ENCODE measurements around the gene PRDM16.
"Not testable (repeated sequence)": the region's sequence is repeated elsewhere in the genome, so short reads cannot be mapped to it uniquely, and the experiment has no call there.

PRDM16 gene

DNA sequence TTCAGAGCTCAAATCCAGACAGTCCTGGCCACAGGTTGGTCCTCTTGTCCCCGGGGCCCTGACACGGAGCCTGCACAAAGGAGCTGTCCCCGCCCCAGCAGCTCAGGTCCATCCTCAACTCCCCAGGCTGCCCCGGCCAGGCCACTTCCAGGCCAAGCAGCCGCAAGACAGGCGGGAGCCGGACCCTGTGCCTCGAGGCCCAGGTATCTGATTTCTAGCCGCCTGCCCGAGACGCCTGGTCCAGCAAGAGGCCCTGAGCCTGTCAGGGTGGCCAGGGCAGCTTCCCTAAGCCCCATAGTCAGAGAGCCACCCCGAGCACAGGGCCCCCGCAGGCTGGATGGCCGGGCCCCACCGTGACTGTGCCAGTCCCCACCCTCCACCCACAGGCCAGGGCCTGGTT is 165.3 kb downstream of the PRDM16 start:
- no peaks in the 10 kb centered on the region for H3K9me3 ChIP-seq (ENCODE audit: low read length)
- H3K4me1 ChIP-seq (ENCODE audit: insufficient read depth, low read length), result no peaks in the 10 kb centered on the region
- H3K4me3 ChIP-seq (ENCODE audit: low read length), result no peak overlapping the region
- no peak overlapping the region for H2AFZ ChIP-seq (ENCODE audit: low read depth, low read length)
- peaks cover 62% of the 10 kb centered on the region for H3K27me3 ChIP-seq (ENCODE audit: insufficient read depth, low read length)
- no peaks in the 10 kb centered on the region for H3K36me3 ChIP-seq (ENCODE audit: insufficient read depth, low read length)

DNA sequence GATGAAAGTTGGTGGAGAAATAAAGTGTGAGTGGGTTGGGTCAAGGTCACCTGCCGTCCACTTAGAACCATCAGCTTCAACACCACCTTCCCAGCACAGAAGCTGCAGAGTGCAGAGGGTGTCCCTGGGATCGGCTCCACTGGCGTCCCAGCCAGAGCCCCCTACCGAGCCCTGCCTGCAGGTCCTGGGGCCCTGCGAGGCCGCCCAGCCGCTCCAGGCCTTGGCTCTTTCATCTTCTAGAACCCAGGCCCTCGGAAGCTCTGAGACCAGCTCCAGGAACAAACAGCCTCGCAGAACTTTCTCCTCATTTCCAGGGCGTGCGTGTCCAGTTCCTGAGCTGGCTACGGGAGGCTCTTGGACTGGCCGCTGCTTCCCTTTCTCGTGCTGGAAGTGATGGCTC is 166.0 kb downstream of the PRDM16 start:
- no peak overlapping the region for H2AFZ ChIP-seq (ENCODE audit: low read depth, low read length)
- H3K4me1 ChIP-seq (ENCODE audit: insufficient read depth, low read length), result no peaks in the 10 kb centered on the region
- H3K27me3 ChIP-seq (ENCODE audit: insufficient read depth, low read length), result peaks cover 57% of the 10 kb centered on the region
- H3K9me3 ChIP-seq (ENCODE audit: low read length), result no peaks in the 10 kb centered on the region
- H3K36me3 ChIP-seq (ENCODE audit: insufficient read depth, low read length), result no peaks in the 10 kb centered on the region
- H3K4me3 ChIP-seq (ENCODE audit: low read length), result no peak overlapping the region

DNA sequence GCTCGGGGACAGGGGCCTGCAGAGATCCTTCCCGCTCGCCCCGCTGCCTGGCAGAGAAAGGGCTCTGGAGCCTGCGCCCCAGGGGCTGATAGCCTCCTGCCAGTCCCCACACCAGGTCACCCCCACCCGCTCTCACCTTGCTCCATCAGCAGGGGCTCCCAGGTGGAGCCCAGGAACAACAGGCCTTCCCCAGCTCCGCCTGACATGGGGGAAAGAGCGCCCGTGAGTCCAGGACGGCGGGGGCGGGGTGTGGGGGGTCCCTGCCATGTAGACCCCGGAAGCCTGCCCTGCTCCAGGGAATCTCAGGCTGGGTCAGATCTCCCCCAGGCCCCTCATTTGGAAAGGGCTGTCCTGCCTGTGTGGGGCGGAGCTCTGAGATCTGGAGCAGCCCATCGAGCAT is 166.5 kb downstream of the PRDM16 start:
- Histone ChIP-seq H3K36me3 (ENCODE audit: insufficient read depth, low read length) (no peaks in the 10 kb centered on the region), H3K4me1 (ENCODE audit: insufficient read depth, low read length) (no peaks in the 10 kb centered on the region), H3K27me3 (ENCODE audit: insufficient read depth, low read length) (peaks cover 52% of the 10 kb centered on the region), H3K9me3 (ENCODE audit: low read length) (no peaks in the 10 kb centered on the region), H2AFZ (ENCODE audit: low read depth, low read length) (no peak overlapping the region), H3K4me3 (ENCODE audit: low read length) (no peak overlapping the region)

DNA sequence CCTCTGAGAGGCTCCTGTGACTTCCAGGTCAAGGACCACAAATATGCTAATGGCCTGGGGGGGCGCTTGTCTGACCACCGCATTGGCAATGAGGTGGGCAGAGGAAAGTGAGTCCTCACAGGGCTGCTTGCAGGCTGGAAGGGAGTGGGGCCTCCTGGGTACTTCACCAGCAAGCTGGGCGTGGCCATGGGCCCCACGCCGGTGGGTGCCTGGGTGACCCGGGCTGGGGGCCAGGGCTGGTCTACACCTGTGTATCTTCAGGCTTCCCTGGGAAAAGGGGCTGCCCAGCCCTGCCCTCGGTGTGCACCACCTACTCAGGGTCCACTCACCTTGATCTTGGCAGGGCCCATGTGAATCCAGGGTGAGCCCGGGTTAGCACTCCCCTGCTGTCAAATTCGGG is 167.4 kb downstream of the PRDM16 start:
- Histone ChIP-seq H3K4me1 (ENCODE audit: insufficient read depth, low read length) (no peaks in the 10 kb centered on the region), H3K36me3 (ENCODE audit: insufficient read depth, low read length) (no peaks in the 10 kb centered on the region), H2AFZ (ENCODE audit: low read depth, low read length) (no peak overlapping the region), H3K9me3 (ENCODE audit: low read length) (no peaks in the 10 kb centered on the region), H3K4me3 (ENCODE audit: low read length) (no peak overlapping the region), H3K27me3 (ENCODE audit: insufficient read depth, low read length) (peaks cover 43% of the 10 kb centered on the region)

DNA sequence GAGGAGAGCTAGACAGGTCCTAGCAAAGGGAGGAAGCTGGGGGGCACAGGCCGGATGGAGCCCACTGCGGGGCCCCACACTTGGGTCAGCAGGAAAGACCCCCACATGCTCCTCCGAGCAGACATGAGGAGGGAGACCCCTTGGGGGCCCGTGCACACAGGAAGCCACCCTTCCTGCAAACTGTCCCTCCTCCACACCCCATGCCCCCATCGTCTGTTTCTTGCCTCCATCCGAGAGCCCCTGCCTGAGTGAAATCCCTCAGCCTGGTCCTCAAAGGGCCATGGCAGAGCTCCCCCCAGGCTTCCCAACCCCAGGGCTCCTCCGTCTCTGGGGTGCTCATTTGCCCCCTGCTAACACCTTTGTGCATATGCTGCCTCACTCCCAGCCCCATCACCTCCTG is 168.0 kb downstream of the PRDM16 start:
- H3K27me3 ChIP-seq (ENCODE audit: insufficient read depth, low read length), result peaks cover 43% of the 10 kb centered on the region
- H2AFZ ChIP-seq (ENCODE audit: low read depth, low read length), result no peak overlapping the region
- no peaks in the 10 kb centered on the region for H3K4me1 ChIP-seq (ENCODE audit: insufficient read depth, low read length)
- peaks cover 3% of the 10 kb centered on the region for H3K9me3 ChIP-seq (ENCODE audit: low read length)
- H3K36me3 ChIP-seq (ENCODE audit: insufficient read depth, low read length), result no peaks in the 10 kb centered on the region
- no peak overlapping the region for H3K4me3 ChIP-seq (ENCODE audit: low read length)

DNA sequence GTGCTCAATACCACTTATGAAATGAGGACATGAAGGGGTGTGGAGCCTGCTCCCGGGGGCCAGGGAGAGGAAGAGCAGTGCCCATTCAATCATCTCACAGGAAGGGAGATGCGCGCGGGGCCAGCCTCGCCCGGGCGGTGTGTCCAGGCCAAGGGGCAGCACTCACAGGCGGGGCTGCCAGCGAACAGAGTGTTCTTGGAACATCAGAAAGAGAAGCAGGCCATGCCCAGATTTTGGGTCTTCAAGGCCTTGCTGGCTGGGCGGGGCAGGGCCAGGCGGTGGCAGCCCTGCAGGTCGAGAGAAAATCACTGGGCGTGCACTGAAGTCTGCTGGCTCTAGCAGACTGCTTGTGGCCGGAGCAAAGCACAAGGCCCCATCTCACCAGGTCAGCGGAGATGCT is 168.6 kb downstream of the PRDM16 start:
- no peaks in the 10 kb centered on the region for H3K36me3 ChIP-seq (ENCODE audit: insufficient read depth, low read length)
- H3K27me3 ChIP-seq (ENCODE audit: insufficient read depth, low read length), result peaks cover 41% of the 10 kb centered on the region
- no peak overlapping the region for H3K4me3 ChIP-seq (ENCODE audit: low read length)
- H3K4me1 ChIP-seq (ENCODE audit: insufficient read depth, low read length), result no peaks in the 10 kb centered on the region
- H3K9me3 ChIP-seq (ENCODE audit: low read length), result peaks cover 5% of the 10 kb centered on the region
- no peak overlapping the region for H2AFZ ChIP-seq (ENCODE audit: low read depth, low read length)

DNA sequence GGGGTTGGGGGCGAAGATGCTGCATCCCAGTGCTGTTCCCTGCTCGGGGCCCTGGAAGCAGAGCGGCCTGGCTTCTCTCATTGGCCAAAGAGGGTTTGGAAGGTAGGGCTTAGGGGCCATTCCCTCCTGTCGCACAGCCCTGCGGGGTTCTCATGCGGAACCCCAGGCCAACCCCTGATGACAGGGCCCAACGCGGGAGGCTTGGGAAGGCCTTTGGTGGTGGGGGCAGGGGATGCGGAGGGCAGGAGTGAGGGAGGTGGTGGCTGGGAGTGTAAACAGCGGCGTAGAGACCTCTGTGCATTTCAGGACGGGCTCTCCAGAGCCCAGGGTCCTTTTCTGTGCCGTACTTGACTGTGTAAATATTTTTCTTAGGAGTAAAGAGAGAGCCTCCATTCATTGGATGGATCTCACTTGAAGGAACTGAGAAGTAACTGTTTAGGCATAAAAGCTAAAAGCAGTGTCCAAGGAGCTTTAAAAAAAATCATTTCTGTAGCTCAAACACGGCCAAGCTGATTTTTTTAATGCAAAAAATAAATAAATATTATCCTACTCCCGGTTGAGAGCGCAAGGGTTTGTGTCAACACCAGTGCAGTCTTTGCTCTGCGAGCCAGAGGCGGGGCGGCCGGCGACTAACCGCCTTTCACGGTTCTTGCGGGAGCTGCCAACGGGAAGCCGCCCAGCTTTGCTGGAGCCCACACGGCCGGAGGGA is 169.1 kb downstream of the PRDM16 start:
- peaks cover 40% of the 10 kb centered on the region for H3K27me3 ChIP-seq (ENCODE audit: insufficient read depth, low read length)
- no peaks in the 10 kb centered on the region for H3K4me1 ChIP-seq (ENCODE audit: insufficient read depth, low read length)
- H3K4me3 ChIP-seq (ENCODE audit: low read length), result no peak overlapping the region

DNA sequence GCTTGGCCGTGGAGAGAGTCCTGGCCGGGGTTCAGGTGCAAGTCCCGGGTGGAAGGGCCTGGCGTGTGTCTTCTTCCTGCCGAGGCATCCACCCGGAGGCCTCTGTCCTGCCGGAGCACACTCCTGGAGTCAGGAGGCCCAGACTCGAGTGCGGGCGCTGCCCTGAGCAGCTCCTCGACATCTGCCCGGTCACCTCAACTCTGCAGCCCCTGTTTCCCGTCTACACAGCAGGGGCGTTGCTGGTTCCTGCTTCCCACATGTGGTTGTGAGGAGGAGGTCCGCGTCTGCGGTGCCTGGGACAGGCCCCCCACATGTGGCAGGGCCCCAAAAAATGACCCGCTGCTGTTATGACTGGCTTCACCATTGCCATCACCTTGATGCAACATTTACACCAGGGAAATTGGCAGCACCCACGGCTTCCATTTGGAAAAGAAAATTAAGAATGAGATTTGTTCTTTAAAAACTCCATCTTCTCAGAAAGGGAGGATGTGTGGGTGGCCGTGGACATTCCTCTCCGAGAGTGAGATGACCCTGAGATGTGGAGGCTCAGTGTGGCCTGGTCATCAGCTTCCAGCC is 169.8 kb downstream of the PRDM16 start:
- H3K4me1 ChIP-seq (ENCODE audit: insufficient read depth, low read length), result no peaks in the 10 kb centered on the region
- H3K36me3 ChIP-seq (ENCODE audit: insufficient read depth, low read length), result no peaks in the 10 kb centered on the region
- H3K4me3 ChIP-seq (ENCODE audit: low read length), result no peak overlapping the region
- peaks cover 5% of the 10 kb centered on the region for H3K9me3 ChIP-seq (ENCODE audit: low read length)
- H2AFZ ChIP-seq (ENCODE audit: low read depth, low read length), result no peak overlapping the region
- H3K27me3 ChIP-seq (ENCODE audit: insufficient read depth, low read length), result peaks cover 39% of the 10 kb centered on the region

More for the DNA sequence above, 169.1 kb downstream of the PRDM16 start:
- H3K9me3 ChIP-seq (ENCODE audit: low read length), result peaks cover 5% of the 10 kb centered on the region
- H3K36me3 ChIP-seq (ENCODE audit: insufficient read depth, low read length), result no peaks in the 10 kb centered on the region
- H2AFZ ChIP-seq (ENCODE audit: low read depth, low read length), result no peak overlapping the region

DNA sequence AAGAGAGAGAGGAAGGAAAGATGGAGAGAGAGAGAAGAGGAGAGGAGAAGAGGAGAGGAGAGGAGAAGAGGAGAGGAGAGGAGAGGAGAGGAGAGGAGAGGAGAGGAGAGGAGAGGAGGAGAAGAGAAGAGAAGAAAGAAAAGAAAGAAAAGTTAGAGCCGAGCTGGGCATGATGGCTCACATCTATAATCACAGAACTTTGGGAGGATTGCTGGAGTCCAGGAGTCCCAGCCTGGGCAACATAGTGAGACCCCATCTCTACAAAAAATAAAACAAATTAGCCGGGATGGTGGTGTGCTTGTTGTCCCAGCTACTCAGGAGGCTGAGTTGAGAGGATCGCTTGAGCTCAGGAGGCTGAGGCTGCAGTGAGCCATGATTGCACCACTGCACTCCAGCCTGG is 171.0 kb downstream of the PRDM16 start:
- H3K27me3 ChIP-seq (ENCODE audit: insufficient read depth, low read length), result peaks cover 41% of the 10 kb centered on the region
- H3K4me3 ChIP-seq (ENCODE audit: low read length); H3K9me3 ChIP-seq (ENCODE audit: low read length); H3K36me3 ChIP-seq (ENCODE audit: insufficient read depth, low read length); H2AFZ ChIP-seq (ENCODE audit: low read depth, low read length); H3K4me1 ChIP-seq (ENCODE audit: insufficient read depth, low read length): not testable (repeated sequence)

DNA sequence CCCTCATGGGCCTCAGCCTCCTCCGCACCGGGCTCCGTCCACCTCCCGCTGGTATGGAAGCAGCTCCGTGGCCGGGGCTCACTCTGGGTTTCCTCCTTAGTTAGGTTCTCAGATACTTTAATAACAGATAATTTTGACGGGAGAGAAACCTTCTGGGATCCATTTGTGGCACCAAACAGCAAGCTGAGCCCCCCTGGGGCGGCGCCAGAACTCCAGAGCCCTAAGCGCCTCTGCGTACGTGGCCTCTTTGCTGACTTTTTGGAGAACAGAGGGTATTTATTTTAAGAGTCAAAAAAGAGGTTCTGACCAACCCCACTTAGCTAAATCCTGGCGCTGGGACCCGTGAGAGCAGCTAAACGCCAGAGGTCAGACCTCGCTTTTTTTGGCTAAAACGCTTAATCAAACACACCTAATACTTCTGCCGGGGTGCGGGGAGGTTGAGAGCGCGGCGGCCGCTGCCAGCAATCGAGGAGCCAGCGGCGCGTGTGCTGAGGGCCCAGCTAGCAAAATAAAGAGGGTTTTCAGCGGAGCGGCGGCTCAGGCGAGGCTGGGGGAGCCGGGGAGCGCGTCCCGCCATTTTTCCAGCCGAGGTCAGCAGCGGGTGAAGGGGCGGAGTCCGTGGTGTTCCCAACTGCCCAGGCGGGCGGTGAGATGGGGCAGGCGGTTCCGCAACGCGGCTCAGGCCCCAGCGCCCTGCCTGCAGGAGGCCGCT is 171.7 kb downstream of the PRDM16 start:
- no peak overlapping the region for H2AFZ ChIP-seq (ENCODE audit: low read depth, low read length)
- peaks cover 42% of the 10 kb centered on the region for H3K27me3 ChIP-seq (ENCODE audit: insufficient read depth, low read length)
- no peak overlapping the region for H3K4me3 ChIP-seq (ENCODE audit: low read length)
- H3K9me3 ChIP-seq (ENCODE audit: low read length), result peaks cover 5% of the 10 kb centered on the region
- no peaks in the 10 kb centered on the region for H3K36me3 ChIP-seq (ENCODE audit: insufficient read depth, low read length)
- no peaks in the 10 kb centered on the region for H3K4me1 ChIP-seq (ENCODE audit: insufficient read depth, low read length)

DNA sequence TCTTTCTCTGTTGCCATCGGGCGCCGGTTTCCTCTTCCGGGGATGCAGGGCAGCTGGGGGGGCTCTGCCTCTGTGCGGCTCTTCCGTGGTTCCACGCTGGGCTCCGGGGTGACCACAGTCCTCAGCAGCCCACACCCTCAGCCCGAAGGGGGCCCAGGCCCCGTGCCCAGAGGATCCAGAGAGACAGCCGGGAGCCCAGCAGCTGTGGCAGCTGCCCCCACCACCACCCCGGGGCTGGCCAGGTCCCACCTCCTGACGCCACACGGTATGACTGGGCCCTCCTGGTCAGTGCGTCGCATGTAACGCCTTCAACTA is 172.2 kb downstream of the PRDM16 start:
- H3K4me3 ChIP-seq (ENCODE audit: low read length), result no peak overlapping the region
- no peaks in the 10 kb centered on the region for H3K4me1 ChIP-seq (ENCODE audit: insufficient read depth, low read length)
- peaks cover 48% of the 10 kb centered on the region for H3K27me3 ChIP-seq (ENCODE audit: insufficient read depth, low read length)

DNA sequence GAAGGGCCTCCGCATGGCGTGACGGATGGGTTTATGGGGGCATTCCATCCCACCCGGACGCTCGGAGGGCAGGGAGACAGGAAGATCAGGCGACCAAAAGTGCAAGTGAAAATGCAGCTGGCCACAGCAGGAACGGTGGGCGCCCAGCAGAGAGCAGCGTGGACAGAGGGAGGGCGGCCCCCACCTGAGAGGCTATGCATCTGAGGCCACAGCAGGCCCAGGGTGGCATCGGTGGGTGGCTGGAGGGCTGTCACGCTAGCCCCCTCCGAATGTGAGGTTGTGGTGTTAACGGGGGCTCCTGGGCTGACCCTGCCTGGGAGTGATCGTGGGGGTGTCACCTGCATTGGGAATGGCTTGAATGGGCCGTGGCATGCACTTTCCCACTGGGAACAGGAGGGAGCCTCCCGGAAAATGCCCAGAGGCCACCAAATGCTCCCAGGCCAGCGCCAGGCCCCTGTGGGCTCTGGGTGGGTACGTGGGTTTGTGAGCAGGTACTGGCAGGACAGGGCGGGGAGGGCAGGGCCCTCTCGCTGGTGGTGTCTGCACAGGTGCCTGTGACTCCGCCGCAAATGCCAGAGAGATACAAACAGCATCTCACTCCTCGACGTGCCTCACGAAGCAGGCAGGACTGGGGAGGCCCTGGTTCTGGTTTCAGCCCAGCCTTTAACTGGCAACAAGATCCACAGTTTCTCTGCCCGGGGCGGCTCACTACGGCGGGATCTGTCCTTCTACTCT is 172.8 kb downstream of the PRDM16 start:
- H2AFZ ChIP-seq (ENCODE audit: low read depth, low read length), result no peak overlapping the region
- no peaks in the 10 kb centered on the region for H3K4me1 ChIP-seq (ENCODE audit: insufficient read depth, low read length)
- peaks cover 53% of the 10 kb centered on the region for H3K27me3 ChIP-seq (ENCODE audit: insufficient read depth, low read length)
- H3K9me3 ChIP-seq (ENCODE audit: low read length), result peaks cover 5% of the 10 kb centered on the region
- no peak overlapping the region for H3K4me3 ChIP-seq (ENCODE audit: low read length)
- no peaks in the 10 kb centered on the region for H3K36me3 ChIP-seq (ENCODE audit: insufficient read depth, low read length)

More for the DNA sequence above, 172.2 kb downstream of the PRDM16 start:
- H3K36me3 ChIP-seq (ENCODE audit: insufficient read depth, low read length), result no peaks in the 10 kb centered on the region
- no peak overlapping the region for H2AFZ ChIP-seq (ENCODE audit: low read depth, low read length)
- peaks cover 5% of the 10 kb centered on the region for H3K9me3 ChIP-seq (ENCODE audit: low read length)
